ENCODE data around the gene ACSS1.

Gene ACSS1

DNA sequence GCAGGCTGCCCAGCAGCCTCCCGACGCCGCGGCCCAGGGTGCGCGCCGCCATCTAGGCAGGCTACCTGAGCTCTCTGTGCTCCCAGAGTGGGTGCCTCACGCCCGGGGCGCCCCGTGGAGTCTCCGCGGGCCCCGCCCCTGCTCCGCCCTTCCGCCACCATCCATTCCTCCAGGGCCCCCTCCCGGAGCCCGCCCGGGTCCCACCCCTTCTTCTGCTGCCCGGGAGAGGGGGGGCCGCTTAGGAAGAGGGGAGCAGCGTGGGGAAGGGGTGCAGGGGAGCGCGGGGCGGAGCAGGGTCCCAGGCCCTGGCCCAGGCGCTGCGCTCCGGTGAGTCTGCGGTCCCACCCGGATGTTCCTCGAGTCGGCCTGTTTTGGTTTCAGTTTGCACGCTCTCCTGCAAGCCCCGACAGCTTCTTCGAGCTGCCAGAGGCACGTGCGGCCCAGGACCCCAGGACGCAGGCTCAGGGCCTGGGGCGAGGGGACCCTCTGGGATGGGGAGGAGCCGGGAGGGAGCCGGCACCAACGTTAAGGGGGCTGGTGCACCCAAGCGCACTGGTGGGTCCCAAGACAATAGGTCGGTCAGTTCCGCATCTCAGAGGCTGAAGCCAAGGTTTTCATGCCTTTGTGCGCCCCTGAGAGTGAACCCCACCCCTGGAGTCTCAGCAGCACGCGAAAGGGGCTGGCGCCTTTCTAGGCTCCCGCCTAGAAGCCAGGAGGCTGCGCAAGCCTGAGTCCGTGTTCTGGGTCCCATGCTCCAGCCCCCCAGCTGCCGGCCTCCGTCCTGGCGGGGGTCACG, at the start of gene ACSS1:
TSS of gene ACSS1 (minus strand) at position 89 of the 796 bp plus-strand sequence. CDS start at position 52, 37 bp downstream.
- peak; percentile 30 to 63 (median 42) for DNase-seq (ENCODE audit: low read depth in 3 of 3)

DNA sequence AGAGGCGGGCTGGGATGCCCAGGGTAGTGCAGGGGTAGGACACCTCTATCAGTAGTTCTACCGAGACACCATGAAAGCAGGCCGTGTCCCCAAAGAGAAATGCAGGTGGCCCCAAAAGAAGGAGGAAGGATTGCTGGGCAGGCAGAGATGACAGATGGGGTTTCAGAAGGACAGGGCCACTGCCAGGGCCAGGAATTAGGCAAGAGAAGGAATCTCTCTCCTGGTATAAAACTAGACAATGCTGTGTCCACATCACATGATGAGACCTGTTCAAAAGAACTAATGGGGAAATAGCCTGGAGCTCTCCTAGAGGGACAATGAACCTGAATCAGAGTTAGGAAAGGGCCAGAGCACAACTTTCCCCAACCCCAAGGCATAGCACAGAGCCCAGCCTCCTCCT, 45.6 kb upstream of the ACSS1 start:
- no peak for DNase-seq (ENCODE audit: low read depth in 3 of 3)

GRCh38 chr20:25100914-25101313, 43.0 kb upstream of the ACSS1 start:
- DNase-seq (ENCODE audit: low read depth in 3 of 3), result no peak

GRCh38 chr20:25099601-25100140, 41.7 kb upstream of the ACSS1 start:
- DNase-seq (ENCODE audit: low read depth in 3 of 3), result no peak

- DNase-seq (ENCODE audit: low read depth in 3 of 3), result no peak
Measured at GRCh38 chr20:25097498-25097897, 39.6 kb upstream of the ACSS1 start.

- peak in 2 of 3 experiments; percentile 24 to 53 for DNase-seq (ENCODE audit: low read depth in 3 of 3)
Measured at GRCh38 chr20:25090492-25091429, 32.8 kb upstream of the ACSS1 start.

DNA sequence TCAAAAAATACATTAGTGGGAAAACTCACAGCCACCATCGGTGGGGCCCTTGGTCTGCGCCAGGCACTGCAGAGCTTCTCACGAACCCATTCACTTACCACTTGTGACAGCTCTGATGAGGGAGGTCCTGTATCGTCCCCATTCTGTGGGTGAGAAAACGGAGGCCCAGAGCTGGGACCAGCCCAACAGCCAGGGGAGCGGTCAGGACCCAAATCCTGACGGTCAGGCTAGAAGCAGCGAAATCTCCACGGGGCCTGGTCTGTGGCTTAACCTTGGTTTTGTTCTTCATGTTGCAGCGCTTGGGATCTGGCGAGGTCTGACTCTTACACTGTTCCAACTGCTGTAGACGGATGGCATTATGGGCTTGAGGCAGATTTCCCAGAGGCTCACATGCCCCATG, 31.7 kb upstream of the ACSS1 start:
- DNase-seq (ENCODE audit: low read depth in 3 of 3), result no peak

DNA sequence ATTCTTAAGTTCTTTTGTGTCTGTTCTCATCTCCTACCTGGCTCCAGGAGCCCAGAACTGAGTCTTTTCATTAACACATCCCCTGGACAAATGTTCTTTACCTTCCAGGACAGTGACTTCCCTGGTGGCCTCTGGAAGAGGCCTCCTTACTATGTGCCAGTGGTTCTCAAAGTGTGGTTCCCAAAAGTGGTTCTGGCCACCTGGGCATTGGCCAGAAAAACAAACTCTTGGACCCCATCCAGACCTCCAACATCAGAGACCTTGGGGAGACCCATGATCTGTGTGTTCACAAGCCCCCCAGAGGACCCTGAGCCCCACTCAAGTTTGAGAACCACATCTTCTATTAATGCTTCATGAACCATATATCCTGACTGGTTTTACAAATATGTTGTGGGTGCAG, 31.2 kb upstream of the ACSS1 start:
- no peak for DNase-seq (ENCODE audit: low read depth in 3 of 3)

GRCh38 chr20:25088267-25088666, 30.3 kb upstream of the ACSS1 start:
- DNase-seq (ENCODE audit: low read depth in 3 of 3), result no peak

- no peak for DNase-seq (ENCODE audit: low read depth in 3 of 3)
Measured at GRCh38 chr20:25087186-25087929, 29.4 kb upstream of the ACSS1 start.

DNA sequence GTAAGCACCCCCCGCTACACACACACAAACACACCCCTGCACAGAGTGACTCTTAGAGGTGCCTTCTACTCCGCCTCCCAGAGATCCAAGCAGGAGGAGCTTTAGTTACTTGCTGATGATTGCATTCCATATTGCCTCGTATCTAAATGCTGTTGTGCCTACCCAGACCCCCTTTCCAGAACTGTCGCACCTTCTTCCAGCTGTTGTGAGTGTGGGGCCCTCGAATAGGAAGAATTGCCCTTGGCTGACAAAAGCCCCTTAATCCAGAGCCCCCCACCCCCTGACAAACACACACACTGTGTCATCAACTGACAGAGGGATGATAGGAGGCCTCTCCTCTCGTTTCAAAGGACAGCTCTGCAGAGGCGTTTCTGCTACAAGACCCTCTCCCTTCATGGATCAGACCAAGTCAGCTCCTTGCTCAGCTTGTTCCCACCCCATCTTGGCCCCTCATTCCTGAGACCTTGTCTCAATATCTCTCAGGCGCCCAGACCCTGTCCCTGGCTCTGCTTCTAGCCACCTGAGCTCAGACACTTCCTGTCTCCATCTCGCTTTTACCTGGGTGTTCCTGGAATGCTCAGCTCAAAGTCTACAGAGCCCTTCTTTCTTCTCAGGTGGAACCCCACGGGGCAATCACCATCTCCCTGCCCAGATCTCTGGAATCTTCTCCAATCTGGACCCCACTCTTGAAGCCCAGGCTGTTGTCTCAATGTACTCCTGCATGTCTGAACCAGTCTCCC, 28.0 kb upstream of the ACSS1 start:
- DNase-seq (ENCODE audit: low read depth in 3 of 3), result no peak

- DNase-seq (ENCODE audit: low read depth in 3 of 3), result no peak
Measured at GRCh38 chr20:25084626-25085187, 26.8 kb upstream of the ACSS1 start.

DNA sequence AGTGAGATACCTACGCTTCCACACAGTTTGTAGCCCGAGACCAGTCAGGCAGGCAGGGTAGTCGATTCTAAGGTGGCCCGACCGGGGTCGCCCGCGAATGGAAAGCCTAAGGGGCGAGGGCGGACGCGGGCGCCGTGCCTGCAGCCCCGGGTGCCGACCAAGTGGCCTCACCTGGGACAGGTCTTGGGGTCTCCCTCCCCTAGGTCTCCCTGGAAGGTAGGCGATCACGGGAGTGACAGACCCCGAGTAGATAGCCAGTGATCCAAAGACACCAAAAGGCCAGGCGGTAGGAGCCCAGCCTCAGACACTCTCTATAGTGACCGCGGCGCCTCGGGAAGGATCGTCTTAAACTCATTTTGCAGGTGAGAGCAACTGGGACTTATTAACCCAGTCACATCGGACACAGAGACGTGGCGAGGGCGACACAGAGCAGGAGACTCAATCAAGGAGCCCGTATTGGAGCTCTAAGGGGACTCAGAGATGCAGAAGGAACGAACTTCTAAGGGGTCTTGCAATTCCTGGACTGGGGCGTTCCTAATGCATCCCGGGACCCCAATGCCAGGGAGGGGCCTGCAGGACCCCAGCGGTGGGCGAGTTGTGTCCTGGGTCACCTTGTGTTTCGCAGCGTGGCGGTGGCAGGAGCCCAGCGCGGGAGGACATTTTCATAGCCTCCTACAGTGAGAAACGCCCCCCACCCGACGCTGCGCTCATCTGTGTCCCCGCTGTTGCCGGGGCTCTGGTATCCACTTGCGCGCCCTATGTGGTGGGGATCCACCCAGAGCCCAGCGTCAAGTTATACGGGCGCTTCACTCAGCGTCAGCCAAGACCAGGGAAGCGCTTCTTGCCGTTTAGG, 26.1 kb upstream of the ACSS1 start:
- DNase-seq (ENCODE audit: low read depth in 3 of 3), result no peak

- DNase-seq (ENCODE audit: low read depth in 3 of 3), result no peak
Measured at GRCh38 chr20:25083141-25083772, 25.3 kb upstream of the ACSS1 start.

DNA sequence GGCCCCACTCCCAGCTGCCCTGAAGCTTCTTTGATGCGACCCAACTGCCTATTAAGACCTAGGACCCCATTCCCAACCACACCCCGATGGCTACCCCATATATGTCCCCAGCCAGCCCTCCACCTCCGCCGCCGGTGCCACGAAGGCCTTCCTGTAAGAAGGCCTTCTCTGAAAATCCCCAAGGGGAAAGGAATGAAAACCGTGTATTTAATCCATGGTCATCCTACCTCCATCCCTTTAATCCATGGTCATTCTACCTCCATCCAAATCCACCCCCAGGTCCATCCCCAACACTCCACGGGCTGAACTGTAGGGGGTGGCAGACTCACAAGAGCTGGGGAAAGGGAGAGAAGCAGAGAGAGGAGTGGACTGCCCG, 24.5 kb upstream of the ACSS1 start:
- no peak for DNase-seq (ENCODE audit: low read depth in 3 of 3)

- no peak for DNase-seq (ENCODE audit: low read depth in 3 of 3)
Measured at GRCh38 chr20:25081730-25082497, 24.0 kb upstream of the ACSS1 start, which contains the start of gene VSX1. Gene VSX1 (minus strand): TSS chr20:25082141. CDS start chr20:25082096, 45 bp downstream.

GRCh38 chr20:25081065-25081729, 23.3 kb upstream of the ACSS1 start:
- no peak for DNase-seq (ENCODE audit: low read depth in 3 of 3)

- no peak for DNase-seq (ENCODE audit: low read depth in 3 of 3)
Measured at GRCh38 chr20:25079171-25079570, 21.2 kb upstream of the ACSS1 start.
